ENCODE results near the gene CDH23. TPM values are rescaled to one million over a fixed set of nuclear protein-coding genes. Genes with fewer than 3 reads are reported as not detected.
"Not testable (repeated sequence)": the region's sequence is repeated elsewhere in the genome, so short reads cannot be mapped to it uniquely, and the experiment has no call there.

CDH23 gene
- total RNA-seq, 1 donor from 2014 or later: 9.4 TPM

- no peak overlapping the region for H3K4me3 Mint-ChIP-seq
- H3K4me1 Mint-ChIP-seq (ENCODE audit: unreplicated experiment): peaks cover 9% of the 10 kb centered on the region
- H3K9me3 Mint-ChIP-seq: no peaks in the 10 kb centered on the region
- TF ChIP-seq CTCF (conservative IDR thresholded peaks at IDR 0.05): no peak
- no peaks in the 10 kb centered on the region for H3K27me3 Mint-ChIP-seq
- no peak overlapping the region for H3K27ac Mint-ChIP-seq
- peaks cover 18% of the 10 kb centered on the region for H3K36me3 Mint-ChIP-seq
- DNase-seq (ENCODE audit: extremely low spot score, unreplicated experiment): no peak
Measured at GRCh38 chr10:71358277-71358676, 38.4 kb upstream of the CDH23 start.

GRCh38 chr10:71358906-71359305 lies 37.8 kb upstream of the CDH23 start:
- not testable (repeated sequence) for DNase-seq (ENCODE audit: extremely low spot score, unreplicated experiment); H3K4me3 Mint-ChIP-seq; H3K4me1 Mint-ChIP-seq (ENCODE audit: unreplicated experiment); H3K27me3 Mint-ChIP-seq; H3K9me3 Mint-ChIP-seq; H3K27ac Mint-ChIP-seq
- peaks cover 18% of the 10 kb centered on the region for H3K36me3 Mint-ChIP-seq

GRCh38 chr10:71359364-71360046 lies 37.2 kb upstream of the CDH23 start:
- DNase-seq (ENCODE audit: extremely low spot score, unreplicated experiment): no peak
- peaks cover 18% of the 10 kb centered on the region for H3K36me3 Mint-ChIP-seq
- no peak overlapping the region for H3K4me3 Mint-ChIP-seq
- no peak for TF ChIP-seq CTCF (conservative IDR thresholded peaks at IDR 0.05)
- H3K27me3 Mint-ChIP-seq: no peaks in the 10 kb centered on the region
- H3K9me3 Mint-ChIP-seq: no peaks in the 10 kb centered on the region
- peaks cover 9% of the 10 kb centered on the region for H3K4me1 Mint-ChIP-seq (ENCODE audit: unreplicated experiment)
- no peak overlapping the region for H3K27ac Mint-ChIP-seq

- H3K9me3 Mint-ChIP-seq: no peaks in the 10 kb centered on the region
- H3K4me3 Mint-ChIP-seq: no peak overlapping the region
- no peak for DNase-seq (ENCODE audit: extremely low spot score, unreplicated experiment)
- TF ChIP-seq CTCF (conservative IDR thresholded peaks at IDR 0.05): no peak
- H3K27me3 Mint-ChIP-seq: no peaks in the 10 kb centered on the region
- peaks cover 9% of the 10 kb centered on the region for H3K4me1 Mint-ChIP-seq (ENCODE audit: unreplicated experiment)
- H3K36me3 Mint-ChIP-seq: peaks cover 18% of the 10 kb centered on the region
- H3K27ac Mint-ChIP-seq: no peak overlapping the region
Measured at GRCh38 chr10:71360735-71361134, 36.0 kb upstream of the CDH23 start.

- peaks cover 18% of the 10 kb centered on the region for H3K36me3 Mint-ChIP-seq
Measured at GRCh38 chr10:71361581-71361980, 35.1 kb upstream of the CDH23 start.

More at GRCh38 chr10:71361581-71361980, 35.1 kb upstream of the CDH23 start:
- no peak for TF ChIP-seq CTCF (conservative IDR thresholded peaks at IDR 0.05)
- Mint-ChIP-seq H3K27me3 (no peaks in the 10 kb centered on the region), H3K9me3 (no peaks in the 10 kb centered on the region), H3K27ac (no peak overlapping the region), H3K4me3 (no peak overlapping the region), H3K4me1 (ENCODE audit: unreplicated experiment) (peaks cover 9% of the 10 kb centered on the region)
- no peak for DNase-seq (ENCODE audit: extremely low spot score, unreplicated experiment)
